HCT116 (cell line): ENCODE results near the gene GNG12. TPM values are rescaled to one million over a fixed set of nuclear protein-coding genes. Genes with fewer than 3 reads are reported as not detected.

ENCODE experiments used
- ATAC-seq: fragments of 200-7000 bp; cut with Tn5 transposase; 2 replicates; pipeline ENCODE4 v1.9.1; 2020; ENCODE audit warnings: mild to moderate bottlenecking, moderate library complexity
- BruUV-seq: library from RNA; stranded (reverse); fragments of 400-500 nt; replicated peaks from 2 replicates; lab custom pipeline; 2021; lab: Mats Ljungman, UMichigan
- CTCF ChIA-PET: fragments of 300-600 bp; sonication (Branson Sonifier 250); formaldehyde crosslinking; loops from one replicate; lab custom pipeline; 2021; ENCODE audit warnings: antibody characterized with exemption; lab: Charles Lee
- POLR2A ChIA-PET: fragments of 300-600, 350-600 bp; sonication (Branson Sonifier 250); formaldehyde crosslinking; loops from one replicate; lab custom pipeline; 2021; ENCODE audit warnings: antibody characterized with exemption; lab: Charles Lee
- RAD21 ChIA-PET, 2 experiments: fragments of 300-600 bp; sonication (Branson Sonifier 250); formaldehyde crosslinking; loops; one replicate each; lab custom pipeline; 2023; ENCODE audit warnings: low total read pairs in 2 of 2; ENCODE audit not compliant: uncharacterized antibody in 2 of 2, unreplicated experiment in 2 of 2, low non-redundant PET in 1 of 2; lab: Charles Lee
- DNase-seq: peaks from one replicate; pipeline ENCODE4 v3.0.0-alpha.2; 2010; ENCODE audit warnings: low read depth, low spot score
- H2AFZ ChIP-seq: fragments of 200-600 bp; shearing (Covaris generic), sonication (generic); 2 replicates; pipeline ENCODE4 v1.6.1; 2017; ENCODE audit warnings: low read depth, mixed run types, mixed read lengths, antibody characterized with exemption, low read length; ENCODE audit not compliant: poor library complexity, severe bottlenecking
- H3K27ac ChIP-seq: 2 replicates; pipeline ENCODE4 v1.5.1; 2012; ENCODE audit warnings: low read depth, low read length
- H3K27me3 ChIP-seq: fragments of 200-600 bp; sonication (generic); 2 replicates; pipeline ENCODE4 v1.6.1; 2016; ENCODE audit warnings: mixed run types, low read length, mixed read lengths; ENCODE audit not compliant: insufficient read depth
- H3K36me3 ChIP-seq, 2 experiments: fragments of 200-500 bp in 1 of 2; fragments of 200-600 bp in 1 of 2; sonication (Bioruptor generic) in 1 of 2; sonication (generic) in 1 of 2; 2 replicates each; pipeline versions ENCODE4 v1.5.1 to v1.6.1; 2014 to 2016; ENCODE audit warnings: low read length in 2 of 2, inconsistent platforms in 1 of 2, mixed read lengths in 1 of 2, mixed run types in 1 of 2; ENCODE audit not compliant: insufficient read depth in 2 of 2, control insufficient read depth in 1 of 2
- H3K4me1 ChIP-seq, 2 experiments: fragments of 200-600 bp in 1 of 2; sonication (generic) in 1 of 2; 2 replicates each; pipeline versions ENCODE4 v1.5.1 to v1.6.1; 2012 to 2017; ENCODE audit warnings: low read length in 2 of 2, inconsistent platforms in 1 of 2, mild to moderate bottlenecking in 1 of 2, mixed read lengths in 1 of 2, mixed run types in 1 of 2, moderate library complexity in 1 of 2; ENCODE audit not compliant: insufficient read depth in 2 of 2, control insufficient read depth in 1 of 2
- H3K4me2 ChIP-seq: fragments of 200-600 bp; sonication (generic); 2 replicates; pipeline ENCODE4 v1.6.1; 2017; ENCODE audit warnings: mixed run types, low read length, mixed read lengths
- H3K4me3 ChIP-seq, 2 experiments: fragments of 200-600 bp in 1 of 2; sonication (generic) in 1 of 2; replicated peaks in 1 of 2; 2 replicates each; pipeline ENCODE4 v1.5.1; 2011 to 2016; ENCODE audit warnings: low read length in 2 of 2, control low read depth in 1 of 2, low read depth in 1 of 2, mild to moderate bottlenecking in 1 of 2, mixed read lengths in 1 of 2, mixed run types in 1 of 2
- H3K79me2 ChIP-seq: fragments of 200-600 bp; sonication (generic); 2 replicates; pipeline ENCODE4 v1.6.1; 2017; ENCODE audit warnings: mild to moderate bottlenecking, mixed run types, low read length, moderate library complexity, mixed read lengths; ENCODE audit not compliant: insufficient read depth
- H3K9ac ChIP-seq: fragments of 200-600 bp; sonication (generic); 2 replicates; pipeline ENCODE4 v1.6.1; 2016; ENCODE audit warnings: low read length, mixed read lengths
- H3K9me2 ChIP-seq: fragments of 200-600 bp; sonication (generic), shearing (Covaris generic); 2 replicates; pipeline ENCODE4 v1.6.1; 2017; ENCODE audit warnings: mixed run types, mild to moderate bottlenecking, moderate library complexity; ENCODE audit not compliant: insufficient read depth
- H3K9me3 ChIP-seq, 2 experiments: fragments of 200-500 bp in 1 of 2; fragments of 200-600 bp in 1 of 2; sonication (Bioruptor generic) in 1 of 2; sonication (generic) in 1 of 2; 2 replicates each; pipeline ENCODE4 v1.6.1; 2014 to 2017; ENCODE audit warnings: low read length in 2 of 2, mixed read lengths in 2 of 2, inconsistent platforms in 1 of 2, low read depth in 1 of 2, mild to moderate bottlenecking in 1 of 2, mixed run types in 1 of 2, moderate library complexity in 1 of 2; ENCODE audit not compliant: control insufficient read depth in 1 of 2, insufficient read depth in 1 of 2
- H4K20me1 ChIP-seq: fragments of 200-600 bp; sonication (generic), shearing (Covaris generic); 2 replicates; pipeline ENCODE4 v1.6.1; 2017; ENCODE audit warnings: mixed run types, mild to moderate bottlenecking, moderate library complexity; ENCODE audit not compliant: insufficient read depth
- CBX3 ChIP-seq: IDR thresholded peaks from 2 replicates; pipeline ENCODE4 v1.6.1; 2012; ENCODE audit warnings: low read depth
- CEBPB ChIP-seq: IDR thresholded peaks from 2 replicates; pipeline ENCODE4 v1.6.1; 2012; ENCODE audit warnings: low read depth
- CTCF ChIP-seq, 3 experiments: fragments of 200-600 bp in 1 of 3; sonication (generic) in 1 of 3; IDR thresholded peaks in 2 of 3; conservative IDR thresholded peaks in 1 of 3; 2 replicates each; pipeline ENCODE4 v1.5.1; 2012 to 2017; ENCODE audit warnings: low read depth in 2 of 3, low read length in 2 of 3, antibody characterized with exemption in 1 of 3, borderline replicate concordance in 1 of 3, control low read depth in 1 of 3, mild to moderate bottlenecking in 1 of 3, mixed read lengths in 1 of 3, mixed run types in 1 of 3, moderate library complexity in 1 of 3; ENCODE audit not compliant: insufficient read depth in 1 of 3
- EZH2 ChIP-seq: fragments of 200-600 bp; sonication (generic); IDR thresholded peaks from 2 replicates; pipeline ENCODE4 v1.6.1; 2017; ENCODE audit warnings: antibody characterized with exemption, mixed run types
- EZH2phosphoT487 ChIP-seq: fragments of 200-600 bp; IDR thresholded peaks from 2 replicates; pipeline ENCODE4 v1.6.1; 2018; ENCODE audit warnings: antibody characterized with exemption, borderline replicate concordance
- FOSL1 ChIP-seq: IDR thresholded peaks from 2 replicates; pipeline ENCODE4 v1.6.1; 2012; ENCODE audit warnings: low read depth
- JUND ChIP-seq: IDR thresholded peaks from 2 replicates; pipeline ENCODE4 v1.6.1; 2012
- MAX ChIP-seq: IDR thresholded peaks from 2 replicates; pipeline ENCODE4 v1.6.1; 2012
- RAD21 ChIP-seq: IDR thresholded peaks from 2 replicates; pipeline ENCODE4 v1.6.1; 2012; ENCODE audit warnings: low read depth, mild to moderate bottlenecking
- REST ChIP-seq: IDR thresholded peaks from 2 replicates; pipeline ENCODE4 v1.6.1; 2012; ENCODE audit warnings: low read depth
- SIN3A ChIP-seq: IDR thresholded peaks from 2 replicates; pipeline ENCODE4 v1.6.1; 2012; ENCODE audit warnings: low read depth
- SP1 ChIP-seq: IDR thresholded peaks from 2 replicates; pipeline ENCODE4 v1.6.1; 2012; ENCODE audit warnings: low read depth
- SRF ChIP-seq: IDR thresholded peaks from 2 replicates; pipeline ENCODE4 v1.6.1; 2012; ENCODE audit warnings: low read depth
- TCF7L2 ChIP-seq: IDR thresholded peaks from 2 replicates; pipeline ENCODE4 v1.7.0; 2011; ENCODE audit warnings: borderline replicate concordance, inconsistent platforms; ENCODE audit not compliant: insufficient read depth, insufficient read length; ENCODE audit errors: extremely low read depth
- YY1 ChIP-seq: IDR thresholded peaks from 2 replicates; pipeline ENCODE4 v1.6.1; 2011; ENCODE audit warnings: low read length, low read depth, moderate library complexity, mild to moderate bottlenecking; ENCODE audit not compliant: insufficient replicate concordance; ENCODE audit errors: extremely low read depth
- ZBTB33 ChIP-seq: IDR thresholded peaks from 2 replicates; pipeline ENCODE4 v1.6.1; 2011; ENCODE audit warnings: mild to moderate bottlenecking, low read length, moderate library complexity; ENCODE audit not compliant: insufficient replicate concordance; ENCODE audit errors: extremely low read depth
- ZFX ChIP-seq: fragments of 450-650 bp; IDR thresholded peaks from 2 replicates; pipeline ENCODE4 v1.6.1; 2017
- ZNF274 ChIP-seq: fragments of 200-500 bp; sonication (Bioruptor generic); IDR thresholded peaks from 2 replicates; pipeline ENCODE4 v1.6.1; 2014; ENCODE audit warnings: mild to moderate bottlenecking, low read depth, low read length, inconsistent platforms
- intact Hi-C: fragments of 100-400 bp; cut with micrococcal nuclease; formaldehyde crosslinking; loops from 2 replicates; pipeline ENCODE4 v1.10.0; 2022
- total RNA-seq: library from RNA; stranded (reverse); gene quantifications from one replicate; pipeline ENCODE4 v1.2.1, GENCODE V29; 2021; ENCODE audit not compliant: unreplicated experiment

Gene GNG12
- total RNA-seq, 1 experiment from 2014 or later, result 49.6 TPM

GRCh38 chr1:67749844-67750690 lies 83.2 kb downstream of the GNG12 start:
- Histone ChIP-seq H3K79me2 (peaks cover 16% of the 10 kb centered on the region; the same call in 1 of the 2 replicates), H3K27me3 (no peaks in the 10 kb centered on the region), H3K4me1 (peaks cover 68 to 80% of the 10 kb centered on the region in 2 experiments), H3K9ac (peak overlapping the region; percentile 61), H3K9me2 (no peaks in the 10 kb centered on the region), H3K4me3 (peak overlapping the region; percentile 22 to 46), H4K20me1 (no peaks in the 10 kb centered on the region), H3K4me2 (peak overlapping the region; percentile 76), H2AFZ (peak overlapping the region; percentile 37), H3K36me3 (no peaks in the 10 kb centered on the region), H3K27ac (peak overlapping the region; percentile 84), H3K9me3 (no peaks in the 10 kb centered on the region)
- BruUV-seq, result TSS peak; percentile 87
- ChIA-PET CTCF (interaction anchor here (1.3 kb wide), 1 partner anchor 10 kb away, joined by 3 read pairs; no protein-coding TSS in a partner anchor), POLR2A (interaction anchor here (1.1 to 1.5 kb wide), 3 partner anchors 17 to 65 kb away, joined by 3 to 9 read pairs (median 3); partner anchors contain the start of gene GADD45A), RAD21 (no interaction called here)
- peak; percentile 59 for DNase-seq
- peak; percentile 70 for ATAC-seq
- intact Hi-C loops, result loop anchor here (1.0 to 2.0 kb wide), 2 partner anchors 50 to 63 kb away; no protein-coding TSS in a partner anchor
- peak; percentile 31 for TF ChIP-seq SP1
- TF ChIP-seq ZNF274, result no peak
- no peak for TF ChIP-seq YY1
- TF ChIP-seq REST, result no peak
- peak; percentile 79 for TF ChIP-seq SIN3A
- peak; percentile 78 for TF ChIP-seq FOSL1
- TF ChIP-seq JUND, result peak; percentile 74; the same call in 1 of the 2 replicates
- no peak for TF ChIP-seq CEBPB
- TF ChIP-seq ZFX, result no peak
- peak; percentile 91 for TF ChIP-seq MAX
- TF ChIP-seq TCF7L2, result peak; percentile 22
- peak; percentile 82; the same call in 1 of the 2 replicates for TF ChIP-seq CBX3
- no peak for TF ChIP-seq EZH2phosphoT487
- no peak for TF ChIP-seq ZBTB33
- TF ChIP-seq SRF, result peak; percentile 99
- TF ChIP-seq CTCF (IDR thresholded peaks at IDR 0.05 in 2 of 3, conservative IDR thresholded peaks at IDR 0.05 in 1 of 3; ENCODE audit: borderline replicate concordance in 1 of 3, insufficient read depth in 1 of 3, low read depth in 2 of 3, low read length in 2 of 3), result no peak
- TF ChIP-seq EZH2, result no peak
- peak; percentile 39; the same call in 1 of the 2 replicates for TF ChIP-seq RAD21
